Measurements from ENCODE around the gene ACER1. TPM values are rescaled to one million over a fixed set of nuclear protein-coding genes. Genes with fewer than 3 reads are reported as not detected.
A peak's percentile ranks its signal among the peaks of the same experiment; 100 is the strongest.
"Not testable (repeated sequence)": the region's sequence is repeated elsewhere in the genome, so short reads cannot be mapped to it uniquely, and the experiment has no call there.

Gene ACER1
- total RNA-seq, 4 donors from 2014 or later = 0.67 TPM; not detected in 3

GRCh38 chr19:6359568-6360341 is 26.3 kb upstream of the ACER1 start:
- H3K4me1 ChIP-seq = peaks cover 0 to 13% (median 4%) of the 10 kb centered on the region in 4 donors
- H3K9me3 ChIP-seq = no peaks in the 10 kb centered on the region
- no peaks in the 10 kb centered on the region for H3K27me3 ChIP-seq
- no peak overlapping the region for H3K27ac ChIP-seq
- TF ChIP-seq POLR2A (IDR thresholded peaks at IDR 0.05) (no peak), CTCF (IDR thresholded peaks at IDR 0.05) (no peak)
- no peak for DNase-seq
- no peak overlapping the region for H3K4me3 ChIP-seq
- peaks cover 0 to 8% (median 0%) of the 10 kb centered on the region in 3 donors for H3K36me3 ChIP-seq

DNA sequence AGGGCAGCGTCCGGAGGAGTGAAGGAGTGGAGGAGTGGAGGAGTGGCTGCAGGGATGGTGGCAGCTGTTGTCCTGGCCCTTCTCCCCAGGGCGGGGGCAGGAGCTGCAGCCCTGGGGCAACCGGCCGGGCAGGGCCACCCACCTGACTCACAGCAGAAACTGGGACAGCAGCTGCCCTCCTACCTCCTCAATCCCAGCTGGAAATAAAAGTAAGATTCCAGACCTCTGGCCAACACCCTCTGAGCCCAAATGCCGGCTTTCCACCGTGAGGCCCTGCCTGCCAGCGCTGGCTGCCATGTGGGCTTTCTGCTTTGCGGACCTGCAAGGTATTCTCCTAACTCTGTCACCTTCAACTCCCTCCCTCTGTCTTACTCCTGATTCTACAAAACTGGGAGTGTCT is 24.6 kb upstream of the ACER1 start:
- Histone ChIP-seq H3K4me3 (no peak overlapping the region), H3K9me3 (no peaks in the 10 kb centered on the region), H3K27ac (no peak overlapping the region), H3K36me3 (no peaks in the 10 kb centered on the region), H3K27me3 (no peaks in the 10 kb centered on the region), H3K4me1 (peaks cover 0 to 10% (median 4%) of the 10 kb centered on the region in 4 donors)
- no peak for DNase-seq
- TF ChIP-seq POLR2A (IDR thresholded peaks at IDR 0.05) (no peak), CTCF (IDR thresholded peaks at IDR 0.05) (no peak)

GRCh38 chr19:6357174-6357573 is 23.8 kb upstream of the ACER1 start:
- no peaks in the 10 kb centered on the region for H3K27me3 ChIP-seq
- no peak for DNase-seq
- H3K4me1 ChIP-seq = peaks cover 0 to 2% (median under 1%) of the 10 kb centered on the region in 4 donors
- H3K9me3 ChIP-seq = no peaks in the 10 kb centered on the region
- H3K36me3 ChIP-seq = no peaks in the 10 kb centered on the region
- no peak overlapping the region for H3K4me3 ChIP-seq
- H3K27ac ChIP-seq = no peak overlapping the region
- no peak for TF ChIP-seq CTCF (IDR thresholded peaks at IDR 0.05)
- TF ChIP-seq POLR2A (IDR thresholded peaks at IDR 0.05) = no peak

- H3K27ac ChIP-seq, DNase-seq, H3K4me1 ChIP-seq, H3K4me3 ChIP-seq, H3K27me3 ChIP-seq, H3K36me3 ChIP-seq, H3K9me3 ChIP-seq: not testable (repeated sequence)
Measured at GRCh38 chr19:6355321-6356040, 22.1 kb upstream of the ACER1 start.

DNA sequence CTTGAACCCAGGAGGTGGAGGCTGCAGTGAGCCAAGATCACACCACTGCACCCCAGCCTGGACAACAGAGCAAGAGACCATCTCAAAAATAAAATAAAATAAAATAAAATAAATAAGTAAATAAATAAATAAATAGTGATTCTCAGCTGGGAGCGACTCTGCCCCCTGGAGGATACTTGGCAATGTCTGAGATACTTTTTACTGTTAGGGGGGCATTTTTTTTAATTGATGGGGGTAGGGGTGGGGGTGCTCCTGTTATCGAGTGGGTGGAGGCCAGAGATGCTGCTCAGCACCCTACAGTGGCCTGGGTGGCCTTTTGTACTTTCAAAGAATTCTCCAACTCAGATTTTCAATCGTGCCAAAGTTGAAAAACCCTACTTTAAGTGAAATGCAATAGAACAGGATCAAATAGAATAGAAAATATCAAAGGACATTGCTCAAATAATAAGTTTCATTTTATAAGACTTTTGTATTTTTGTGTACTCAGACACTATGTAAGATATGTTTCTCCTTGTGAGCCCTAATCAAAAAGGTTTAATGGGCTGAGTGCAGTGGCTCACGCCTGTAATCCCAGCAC is 20.8 kb upstream of the ACER1 start:
- no peak overlapping the region for H3K4me3 ChIP-seq
- no peaks in the 10 kb centered on the region for H3K4me1 ChIP-seq
- H3K36me3 ChIP-seq = no peaks in the 10 kb centered on the region
- peak in 1 of 6 experiments; percentile 34 for TF ChIP-seq CTCF (IDR thresholded peaks at IDR 0.05)
- no peak for TF ChIP-seq POLR2A (IDR thresholded peaks at IDR 0.05)
- H3K27me3 ChIP-seq = no peaks in the 10 kb centered on the region
- H3K9me3 ChIP-seq = no peaks in the 10 kb centered on the region
- no peak overlapping the region for H3K27ac ChIP-seq
- no peak for DNase-seq
